HepG2 (cell line): Measurements from ENCODE around the gene UFSP2. TPM values are rescaled to one million over a fixed set of nuclear protein-coding genes. Genes with fewer than 3 reads are reported as not detected.
A peak's percentile ranks its signal among the peaks of the same experiment; 100 is the strongest.

Experiments
- CENPX ChIP-seq: sonication (generic); formaldehyde crosslinking; IDR thresholded peaks from 2 replicates; pipeline ENCODE4 v1.9.0; 2021; ENCODE audit warnings: mild to moderate bottlenecking, missing genetic modification reagents, moderate library complexity
- CREM ChIP-seq, 2 experiments: sonication (generic) in 1 of 2; formaldehyde crosslinking in 1 of 2; IDR thresholded peaks; 2 replicates each; pipeline versions ENCODE4 v1.4.0 to v1.6.1; 2016 to 2020; ENCODE audit warnings: antibody characterized with exemption in 1 of 2, mild to moderate bottlenecking in 1 of 2, missing genetic modification reagents in 1 of 2
- DNMT3B ChIP-seq: conservative IDR thresholded peaks from 2 replicates; pipeline ENCODE4 v1.6.1; 2016; ENCODE audit warnings: missing biosample characterization, control low read depth
- GTF2F1 ChIP-seq: fragments of 150-350 bp; IDR thresholded peaks from 2 replicates; pipeline ENCODE4 v1.6.1; 2014; ENCODE audit warnings: low read length
- HOXA9 ChIP-seq: sonication (generic); formaldehyde crosslinking; IDR thresholded peaks from 2 replicates; pipeline ENCODE4 v1.8.1; 2022; ENCODE audit warnings: missing genetic modification reagents, mild to moderate bottlenecking, moderate library complexity, borderline replicate concordance
- HOXD1 ChIP-seq: sonication (generic); formaldehyde crosslinking; IDR thresholded peaks from 2 replicates; pipeline ENCODE4 v1.5.0; 2020; ENCODE audit warnings: missing genetic modification reagents
- KLF12 ChIP-seq: sonication (generic); formaldehyde crosslinking; IDR thresholded peaks from 2 replicates; pipeline ENCODE4 v1.4.0; 2020; ENCODE audit warnings: missing genetic modification reagents, borderline replicate concordance
- MAF1 ChIP-seq: sonication (generic); formaldehyde crosslinking; IDR thresholded peaks from 2 replicates; pipeline ENCODE4 v1.5.0; 2020; ENCODE audit warnings: missing genetic modification reagents, borderline replicate concordance
- RORA ChIP-seq: sonication (generic); formaldehyde crosslinking; IDR thresholded peaks from 2 replicates; pipeline ENCODE4 v1.5.0; 2020; ENCODE audit warnings: mild to moderate bottlenecking, missing genetic modification reagents, moderate library complexity
- SP2 ChIP-seq: sonication (generic); formaldehyde crosslinking; IDR thresholded peaks from 2 replicates; pipeline ENCODE4 v1.5.1; 2020; ENCODE audit warnings: mild to moderate bottlenecking, missing genetic modification reagents
- ZBTB3 ChIP-seq: sonication (generic); formaldehyde crosslinking; IDR thresholded peaks from 2 replicates; pipeline ENCODE4 v1.4.0; 2020; ENCODE audit warnings: low read depth, mild to moderate bottlenecking, moderate library complexity, missing genetic modification reagents, borderline replicate concordance
- ZFP90 ChIP-seq: sonication (generic); formaldehyde crosslinking; IDR thresholded peaks from 2 replicates; pipeline ENCODE4 v1.8.0; 2022; ENCODE audit warnings: missing genetic modification reagents, mild to moderate bottlenecking, inconsistent platforms, borderline replicate concordance
- ZMYM2 ChIP-seq: sonication (generic); formaldehyde crosslinking; IDR thresholded peaks from 2 replicates; pipeline ENCODE4 v1.8.0; 2022; ENCODE audit warnings: mild to moderate bottlenecking, missing genetic modification reagents
- ZNF296 ChIP-seq: sonication (generic); formaldehyde crosslinking; conservative IDR thresholded peaks from 2 replicates; pipeline ENCODE4 v1.5.0; 2020; ENCODE audit warnings: mild to moderate bottlenecking, missing genetic modification reagents
- ZNF567 ChIP-seq: sonication (generic); formaldehyde crosslinking; IDR thresholded peaks from 2 replicates; pipeline ENCODE4 v1.8.1; 2023; ENCODE audit warnings: mild to moderate bottlenecking, missing genetic modification reagents, borderline replicate concordance
- ZNF619 ChIP-seq: sonication (generic); formaldehyde crosslinking; IDR thresholded peaks from 2 replicates; pipeline ENCODE4 v1.4.0; 2020; ENCODE audit warnings: mild to moderate bottlenecking, missing genetic modification reagents
- polyA plus RNA-seq, 8 experiments: library from polyadenylated mRNA; depleted of rRNA in 3 of 8; stranded (reverse) in 7 of 8; unstranded in 1 of 8; fragments of >200 nt; fragmentation: Illumina TruSeq in 4 of 8; extraction: Trizol in 4 of 8; gene quantifications; 2 replicates each; pipeline versions ENCODE4 v1.2.1 to v1.2.3, GENCODE V29; 2011 to 2016; ENCODE audit warnings: low read depth in 4 of 8, missing spikeins in 1 of 8, mixed read lengths in 1 of 8; ENCODE audit not compliant: insufficient read depth in 1 of 8
- total RNA-seq, 5 experiments: library from RNA; depleted of rRNA; stranded (reverse); fragments of >200 nt; fragmentation: Illumina TruSeq; extraction: Trizol; gene quantifications; 2 replicates each; pipeline ENCODE4 v1.2.3, GENCODE V29; 2016; ENCODE audit warnings: low read depth in 1 of 5
- TF ChIP-seq, protein P1 (sequence below): sonication (generic); formaldehyde crosslinking; IDR thresholded peaks from 2 replicates; pipeline ENCODE4 v1.4.0; 2020; ENCODE audit warnings: missing genetic modification reagents; ENCODE audit errors: not compliant biosample characterization
- TF ChIP-seq, protein P2 (sequence below), 2 experiments: sonication (generic) in 1 of 2; formaldehyde crosslinking in 1 of 2; IDR thresholded peaks; 2 replicates each; pipeline versions ENCODE4 v1.4.0 to v1.6.1; 2016 to 2020; ENCODE audit warnings: borderline replicate concordance in 1 of 2, low read depth in 1 of 2, mild to moderate bottlenecking in 1 of 2, missing genetic modification reagents in 1 of 2
- TF ChIP-seq, protein P3 (sequence below): sonication (generic); formaldehyde crosslinking; IDR thresholded peaks from 2 replicates; pipeline ENCODE4 v1.4.0; 2020; ENCODE audit warnings: missing genetic modification reagents

The UFSP2 gene
- total and polyA plus RNA-seq, 2 of the 13 experiments (the other 11 are each of a cell fraction or from before 2014, with no cell fraction given) = 24.1 to 32.3 TPM

DNA sequence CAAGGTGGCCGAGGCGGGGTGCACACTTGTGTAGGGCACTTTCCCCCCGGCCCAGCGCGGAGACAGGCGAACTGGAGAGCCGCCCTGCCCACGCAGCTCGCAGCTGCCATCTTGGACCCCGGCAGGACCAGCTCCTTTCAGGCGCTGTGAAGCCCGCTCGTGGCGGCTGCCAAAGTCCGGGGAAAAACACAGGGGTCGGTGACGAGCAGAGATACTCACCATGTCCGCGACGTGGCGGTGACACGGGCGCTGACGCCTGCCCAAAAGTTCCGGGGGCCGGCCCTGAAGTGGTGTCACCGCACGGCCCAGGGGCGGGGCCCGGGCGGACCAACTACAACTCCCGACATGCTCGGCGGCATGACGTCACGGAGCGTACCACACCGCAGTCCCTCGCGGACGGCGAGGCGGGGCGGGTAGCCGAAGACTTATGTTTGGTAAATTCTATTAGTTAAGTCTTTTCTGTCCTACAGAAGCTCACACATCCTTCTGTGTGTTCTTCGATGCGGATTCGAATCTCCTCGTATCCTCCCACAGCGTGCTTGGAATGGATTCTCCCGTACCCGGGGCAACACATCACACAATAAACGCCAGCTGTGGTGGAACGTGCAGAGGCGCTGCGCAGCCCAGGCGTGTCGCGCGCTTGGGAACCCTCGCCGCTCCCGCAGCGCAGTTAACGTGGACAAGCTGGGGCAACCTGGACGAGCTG is at the start of gene UFSP2 (continued):
- peak; percentile 86; the same call in 1 of the 2 replicates for TF ChIP-seq ZFP90 (CRISPR knock-in tag)
- TF ChIP-seq, protein P1, sequence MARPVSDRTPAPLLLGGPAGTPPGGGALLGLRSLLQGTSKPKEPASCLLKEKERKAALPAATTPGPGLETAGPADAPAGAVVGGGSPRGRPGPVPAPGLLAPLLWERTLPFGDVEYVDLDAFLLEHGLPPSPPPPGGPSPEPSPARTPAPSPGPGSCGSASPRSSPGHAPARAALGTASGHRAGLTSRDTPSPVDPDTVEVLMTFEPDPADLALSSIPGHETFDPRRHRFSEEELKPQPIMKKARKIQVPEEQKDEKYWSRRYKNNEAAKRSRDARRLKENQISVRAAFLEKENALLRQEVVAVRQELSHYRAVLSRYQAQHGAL (CRISPR knock-in tag) = no peak
- TF ChIP-seq CREM (IDR thresholded peaks at IDR 0.05) = peak; percentile 98
- TF ChIP-seq CREM (CRISPR knock-in tag; IDR thresholded peaks at IDR 0.05) = 0 out of 2 replicates have a peak, but pooled peaks have one; percentile 50
- 0 out of 2 replicates have a peak, but pooled peaks have one; percentile 65 for TF ChIP-seq HOXA9
- peak; percentile 44; the same call in 1 of the 2 replicates for TF ChIP-seq ZBTB3 (CRISPR knock-in tag)
- TF ChIP-seq ZMYM2 (CRISPR knock-in tag) = no peak
- TF ChIP-seq GTF2F1 = no peak
- no peak for TF ChIP-seq MAF1 (CRISPR knock-in tag)
- TF ChIP-seq CENPX = no peak
- TF ChIP-seq DNMT3B (CRISPR knock-in tag) = no peak; the same call in 1 of the 2 replicates
- TF ChIP-seq SP2 (CRISPR knock-in tag) = no peak
- TF ChIP-seq ZNF567 (CRISPR knock-in tag) = no peak
- no peak for TF ChIP-seq ZNF619 (CRISPR knock-in tag)
- peak; percentile 65; the same call in 1 of the 2 replicates for TF ChIP-seq KLF12 (CRISPR knock-in tag)
- TF ChIP-seq ZNF296 (CRISPR knock-in tag) = no peak
- TF ChIP-seq RORA (CRISPR knock-in tag) = no peak
- TF ChIP-seq, protein P2, sequence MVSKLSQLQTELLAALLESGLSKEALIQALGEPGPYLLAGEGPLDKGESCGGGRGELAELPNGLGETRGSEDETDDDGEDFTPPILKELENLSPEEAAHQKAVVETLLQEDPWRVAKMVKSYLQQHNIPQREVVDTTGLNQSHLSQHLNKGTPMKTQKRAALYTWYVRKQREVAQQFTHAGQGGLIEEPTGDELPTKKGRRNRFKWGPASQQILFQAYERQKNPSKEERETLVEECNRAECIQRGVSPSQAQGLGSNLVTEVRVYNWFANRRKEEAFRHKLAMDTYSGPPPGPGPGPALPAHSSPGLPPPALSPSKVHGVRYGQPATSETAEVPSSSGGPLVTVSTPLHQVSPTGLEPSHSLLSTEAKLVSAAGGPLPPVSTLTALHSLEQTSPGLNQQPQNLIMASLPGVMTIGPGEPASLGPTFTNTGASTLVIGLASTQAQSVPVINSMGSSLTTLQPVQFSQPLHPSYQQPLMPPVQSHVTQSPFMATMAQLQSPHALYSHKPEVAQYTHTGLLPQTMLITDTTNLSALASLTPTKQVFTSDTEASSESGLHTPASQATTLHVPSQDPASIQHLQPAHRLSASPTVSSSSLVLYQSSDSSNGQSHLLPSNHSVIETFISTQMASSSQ (IDR thresholded peaks at IDR 0.05; ENCODE audit: low read depth) = no peak
- TF ChIP-seq, protein P2 (CRISPR knock-in tag; IDR thresholded peaks at IDR 0.05; ENCODE audit: borderline replicate concordance) = peak; percentile 65; the same call in 1 of the 2 replicates
- TF ChIP-seq HOXD1 (CRISPR knock-in tag) = 0 out of 2 replicates have a peak, but pooled peaks have one; percentile 8
- TF ChIP-seq, protein P3, sequence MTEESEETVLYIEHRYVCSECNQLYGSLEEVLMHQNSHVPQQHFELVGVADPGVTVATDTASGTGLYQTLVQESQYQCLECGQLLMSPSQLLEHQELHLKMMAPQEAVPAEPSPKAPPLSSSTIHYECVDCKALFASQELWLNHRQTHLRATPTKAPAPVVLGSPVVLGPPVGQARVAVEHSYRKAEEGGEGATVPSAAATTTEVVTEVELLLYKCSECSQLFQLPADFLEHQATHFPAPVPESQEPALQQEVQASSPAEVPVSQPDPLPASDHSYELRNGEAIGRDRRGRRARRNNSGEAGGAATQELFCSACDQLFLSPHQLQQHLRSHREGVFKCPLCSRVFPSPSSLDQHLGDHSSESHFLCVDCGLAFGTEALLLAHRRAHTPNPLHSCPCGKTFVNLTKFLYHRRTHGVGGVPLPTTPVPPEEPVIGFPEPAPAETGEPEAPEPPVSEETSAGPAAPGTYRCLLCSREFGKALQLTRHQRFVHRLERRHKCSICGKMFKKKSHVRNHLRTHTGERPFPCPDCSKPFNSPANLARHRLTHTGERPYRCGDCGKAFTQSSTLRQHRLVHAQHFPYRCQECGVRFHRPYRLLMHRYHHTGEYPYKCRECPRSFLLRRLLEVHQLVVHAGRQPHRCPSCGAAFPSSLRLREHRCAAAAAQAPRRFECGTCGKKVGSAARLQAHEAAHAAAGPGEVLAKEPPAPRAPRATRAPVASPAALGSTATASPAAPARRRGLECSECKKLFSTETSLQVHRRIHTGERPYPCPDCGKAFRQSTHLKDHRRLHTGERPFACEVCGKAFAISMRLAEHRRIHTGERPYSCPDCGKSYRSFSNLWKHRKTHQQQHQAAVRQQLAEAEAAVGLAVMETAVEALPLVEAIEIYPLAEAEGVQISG = peak; percentile 86
